ENCODE measurements around the gene OTOF. TPM values are rescaled to one million over a fixed set of nuclear protein-coding genes. Genes with fewer than 3 reads are reported as not detected.
A peak's percentile ranks its signal among the peaks of the same experiment; 100 is the strongest.

The OTOF gene
- total and polyA plus RNA-seq, 7 donors = 0.14 to 2.2 (median 0.34) TPM

GRCh38 chr2:26481706-26482105, 3.8 kb upstream of the OTOF start:
- no peaks in the 10 kb centered on the region for H3K36me3 ChIP-seq (ENCODE audit: insufficient read depth in 1 of 2, low read depth in 1 of 2)
- no peaks in the 10 kb centered on the region for H3K27me3 ChIP-seq (ENCODE audit: insufficient read depth in 3 of 3, low read length in 2 of 3)
- no peaks in the 10 kb centered on the region for H3K9me3 ChIP-seq
- peak in 3 of 4 donors; percentile 48 to 69 (median 67) for ATAC-seq
- peak overlapping the region; percentile 42 for H3K27ac ChIP-seq
- 31 to 59% (median 43%) methylated on average over 3 of the region's 3 CpGs for WGBS, 3 donors
- no peak for DNase-seq
- intact Hi-C loops (cut with DNase I) = no loop called here
- no peak overlapping the region for H3K4me3 ChIP-seq
- H3K4me1 ChIP-seq = peaks cover 30% of the 10 kb centered on the region
- no peak for TF ChIP-seq CTCF (IDR thresholded peaks at IDR 0.05)

GRCh38 chr2:26480566-26481423, 2.9 kb upstream of the OTOF start:
- WGBS, 3 donors = 72 to 77% (median 75%) methylated on average over 16 to 18 of the region's 18 CpGs
- no peak for DNase-seq
- intact Hi-C loops (cut with DNase I) = no loop called here
- no peaks in the 10 kb centered on the region for H3K9me3 ChIP-seq
- TF ChIP-seq CTCF (IDR thresholded peaks at IDR 0.05) = no peak
- peak overlapping the region; percentile 42 for H3K27ac ChIP-seq
- ATAC-seq = no peak
- H3K4me3 ChIP-seq = no peak overlapping the region
- H3K4me1 ChIP-seq = peaks cover 30% of the 10 kb centered on the region
- no peaks in the 10 kb centered on the region for H3K27me3 ChIP-seq (ENCODE audit: insufficient read depth in 3 of 3, low read length in 2 of 3)
- H3K36me3 ChIP-seq (ENCODE audit: insufficient read depth in 1 of 2, low read depth in 1 of 2) = no peaks in the 10 kb centered on the region

DNA sequence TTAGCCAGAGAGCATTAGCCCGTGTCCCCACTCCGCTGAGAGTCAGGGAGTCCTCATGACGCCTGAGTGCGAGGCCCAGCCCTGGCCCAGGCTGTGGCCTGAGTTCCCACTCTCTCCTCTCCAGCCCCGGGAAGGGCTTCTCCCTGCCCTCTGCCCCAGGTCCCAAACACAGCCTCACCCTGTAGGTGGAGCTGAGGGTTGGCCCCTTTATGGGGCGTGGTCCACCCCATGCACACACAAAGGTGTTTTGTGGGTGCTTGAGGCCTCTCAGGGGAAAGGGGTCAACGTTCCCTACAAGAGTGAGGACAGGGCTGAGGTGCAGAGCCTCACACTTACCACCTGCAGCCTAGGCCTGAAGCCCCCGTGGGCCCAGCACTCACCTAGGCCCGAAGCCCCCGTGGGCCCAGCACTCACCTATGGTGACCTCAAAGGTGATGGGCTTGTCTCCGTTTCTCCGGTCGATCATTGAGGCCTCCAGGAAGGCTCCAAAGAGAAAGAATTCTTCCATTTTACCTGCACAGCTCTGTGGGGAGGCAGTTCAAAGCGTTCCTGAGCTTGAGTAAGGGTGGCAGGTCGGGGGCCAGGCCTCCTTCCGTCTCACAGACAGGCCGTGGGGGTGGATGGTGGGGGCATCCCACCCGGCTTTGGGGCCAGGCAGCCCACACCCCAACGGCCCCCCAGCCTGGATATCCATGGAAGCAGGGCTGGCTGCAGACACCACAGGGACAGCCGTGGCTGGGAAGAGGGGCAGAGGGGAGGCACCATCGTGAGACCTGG, 2.1 kb upstream of the OTOF start:
- no peak overlapping the region for H3K27ac ChIP-seq
- H3K9me3 ChIP-seq = no peaks in the 10 kb centered on the region
- H3K4me3 ChIP-seq = no peak overlapping the region
- DNase-seq (no peak), ATAC-seq (no peak)
- H3K36me3 ChIP-seq (ENCODE audit: insufficient read depth in 1 of 2, low read depth in 1 of 2) = no peaks in the 10 kb centered on the region
- no peaks in the 10 kb centered on the region for H3K27me3 ChIP-seq (ENCODE audit: insufficient read depth in 3 of 3, low read length in 2 of 3)
- TF ChIP-seq CTCF (IDR thresholded peaks at IDR 0.05) = no peak
- 87 to 90% (median 88%) methylated on average over 20 to 21 of the region's 21 CpGs for WGBS, 3 donors
- peaks cover 29% of the 10 kb centered on the region for H3K4me1 ChIP-seq
- intact Hi-C loops (cut with DNase I) = no loop called here

GRCh38 chr2:26479131-26479788, 1.3 kb upstream of the OTOF start:
- ATAC-seq (no peak), DNase-seq (no peak)
- no peak overlapping the region for H3K27ac ChIP-seq
- H3K4me1 ChIP-seq = peaks cover 22% of the 10 kb centered on the region
- 91 to 93% (median 91%) methylated on average over 16 to 25 of the region's 25 CpGs for WGBS, 3 donors
- no peaks in the 10 kb centered on the region for H3K27me3 ChIP-seq (ENCODE audit: insufficient read depth in 3 of 3, low read length in 2 of 3)
- H3K4me3 ChIP-seq = no peak overlapping the region
- no peaks in the 10 kb centered on the region for H3K36me3 ChIP-seq (ENCODE audit: insufficient read depth in 1 of 2, low read depth in 1 of 2)
- intact Hi-C loops (cut with DNase I) = no loop called here
- TF ChIP-seq CTCF (IDR thresholded peaks at IDR 0.05) = no peak
- H3K9me3 ChIP-seq = no peaks in the 10 kb centered on the region
